OCI-LY3 (cell line): ENCODE results near the gene C2orf72.

ENCODE experiments used
- H2AFZ ChIP-seq: fragments of 200-600, 300-600 bp; shearing (Covaris generic); 2 replicates; pipeline ENCODE4 v1.6.0; 2014; ENCODE audit warnings: antibody characterized with exemption, low read depth, low read length
- H3K27ac ChIP-seq: fragments of 200-600, 300-600 bp; sonication (generic); 2 replicates; pipeline ENCODE4 v1.5.1; 2014; ENCODE audit warnings: mild to moderate bottlenecking, low read length, moderate library complexity, mixed read lengths
- H3K27me3 ChIP-seq: fragments of 200-600, 300-600 bp; sonication (generic); 2 replicates; pipeline ENCODE4 v1.6.1; 2014; ENCODE audit warnings: low read depth, low read length, mixed read lengths
- H3K36me3 ChIP-seq: fragments of 200-600, 300-600 bp; sonication (generic); replicated peaks from 2 replicates; pipeline ENCODE3; 2014; ENCODE audit warnings: low read depth, low read length, mixed read lengths
- H3K4me1 ChIP-seq: fragments of 300-600, 200-600 bp; sonication (generic); 2 replicates; pipeline ENCODE4 v1.6.1; 2014; ENCODE audit warnings: low read length, mixed read lengths
- H3K4me2 ChIP-seq: fragments of 200-600, 300-600 bp; sonication (generic); 2 replicates; pipeline ENCODE4 v1.6.1; 2014; ENCODE audit warnings: low read length, mixed read lengths
- H3K4me3 ChIP-seq: fragments of 300-600, 200-600 bp; sonication (generic); 2 replicates; pipeline ENCODE4 v1.5.1; 2014; ENCODE audit warnings: antibody characterized with exemption, mild to moderate bottlenecking, low read length, moderate library complexity
- H3K79me2 ChIP-seq: fragments of 300-600, 200-600 bp; shearing (Covaris generic); 2 replicates; pipeline ENCODE4 v1.6.1; 2014; ENCODE audit warnings: mild to moderate bottlenecking, low read length, mixed read lengths
- H3K9ac ChIP-seq: fragments of 300-600, 200-600 bp; shearing (Covaris generic); 2 replicates; pipeline ENCODE4 v1.6.0; 2014; ENCODE audit warnings: mild to moderate bottlenecking, low read length, moderate library complexity
- H3K9me3 ChIP-seq: fragments of 200-600, 300-600 bp; shearing (Covaris generic); 2 replicates; pipeline ENCODE4 v1.6.1; 2014; ENCODE audit warnings: low read length, mixed read lengths; ENCODE audit not compliant: insufficient read depth
- H4K20me1 ChIP-seq: fragments of 200-600, 300-600 bp; sonication (generic); 2 replicates; pipeline ENCODE4 v1.6.1; 2016; ENCODE audit warnings: low read length, mixed read lengths; ENCODE audit not compliant: insufficient read depth
- EZH2phosphoT487 ChIP-seq: fragments of 200-600 bp; shearing (Covaris generic); IDR thresholded peaks from 2 replicates; pipeline ENCODE4 v1.6.1; 2018; ENCODE audit warnings: antibody characterized with exemption, mixed run types, low read depth
- TF ChIP-seq, protein P1 (sequence below): fragments of 200-600, 300-600 bp; sonication (generic); IDR thresholded peaks from 2 replicates; pipeline ENCODE4 v1.5.1; 2014; ENCODE audit warnings: antibody characterized with exemption, low read length, low read depth

C2orf72 gene

GRCh38 chr2:230991598-230991997, 45.7 kb upstream of the C2orf72 start:
- Histone ChIP-seq H4K20me1 (no peaks in the 10 kb centered on the region), H3K9me3 (no peaks in the 10 kb centered on the region), H3K27ac (no peak overlapping the region), H2AFZ (no peak overlapping the region), H3K4me1 (peaks cover 4% of the 10 kb centered on the region), H3K9ac (no peak overlapping the region), H3K27me3 (no peaks in the 10 kb centered on the region), H3K4me3 (no peak overlapping the region), H3K36me3 (no peaks in the 10 kb centered on the region), H3K79me2 (no peaks in the 10 kb centered on the region), H3K4me2 (no peak overlapping the region)
- TF ChIP-seq, protein P1, sequence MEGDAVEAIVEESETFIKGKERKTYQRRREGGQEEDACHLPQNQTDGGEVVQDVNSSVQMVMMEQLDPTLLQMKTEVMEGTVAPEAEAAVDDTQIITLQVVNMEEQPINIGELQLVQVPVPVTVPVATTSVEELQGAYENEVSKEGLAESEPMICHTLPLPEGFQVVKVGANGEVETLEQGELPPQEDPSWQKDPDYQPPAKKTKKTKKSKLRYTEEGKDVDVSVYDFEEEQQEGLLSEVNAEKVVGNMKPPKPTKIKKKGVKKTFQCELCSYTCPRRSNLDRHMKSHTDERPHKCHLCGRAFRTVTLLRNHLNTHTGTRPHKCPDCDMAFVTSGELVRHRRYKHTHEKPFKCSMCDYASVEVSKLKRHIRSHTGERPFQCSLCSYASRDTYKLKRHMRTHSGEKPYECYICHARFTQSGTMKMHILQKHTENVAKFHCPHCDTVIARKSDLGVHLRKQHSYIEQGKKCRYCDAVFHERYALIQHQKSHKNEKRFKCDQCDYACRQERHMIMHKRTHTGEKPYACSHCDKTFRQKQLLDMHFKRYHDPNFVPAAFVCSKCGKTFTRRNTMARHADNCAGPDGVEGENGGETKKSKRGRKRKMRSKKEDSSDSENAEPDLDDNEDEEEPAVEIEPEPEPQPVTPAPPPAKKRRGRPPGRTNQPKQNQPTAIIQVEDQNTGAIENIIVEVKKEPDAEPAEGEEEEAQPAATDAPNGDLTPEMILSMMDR = no peak
- TF ChIP-seq EZH2phosphoT487 = no peak

GRCh38 chr2:230995821-230996220, 41.5 kb upstream of the C2orf72 start, which contains the start of gene SPATA3:
Gene SPATA3, plus strand, starts transcription at chr2:230996121. Its CDS starts 113 bp downstream, at chr2:230996234.
- TF ChIP-seq, protein P1 = no peak
- TF ChIP-seq EZH2phosphoT487 = no peak
- no peak within 1 kb of the TSS for H3K4me2 ChIP-seq
- 0 out of 2 replicates have a peak, but pooled peaks cover 9% of the 10 kb centered on the region for H3K27me3 ChIP-seq

GRCh38 chr2:230996661-230997060, 40.7 kb upstream of the C2orf72 start:
- H3K27ac ChIP-seq = no peak overlapping the region
- H3K9me3 ChIP-seq = no peaks in the 10 kb centered on the region
- no peak overlapping the region for H3K4me2 ChIP-seq
- no peaks in the 10 kb centered on the region for H3K79me2 ChIP-seq
- no peak for TF ChIP-seq EZH2phosphoT487
- TF ChIP-seq, protein P1 = no peak
- H3K27me3 ChIP-seq = 0 out of 2 replicates have a peak, but pooled peaks cover 9% of the 10 kb centered on the region
- H3K9ac ChIP-seq = no peak overlapping the region
- H2AFZ ChIP-seq = no peak overlapping the region
- no peaks in the 10 kb centered on the region for H3K36me3 ChIP-seq
- H3K4me1 ChIP-seq = no peaks in the 10 kb centered on the region
- no peaks in the 10 kb centered on the region for H4K20me1 ChIP-seq
- H3K4me3 ChIP-seq = no peak overlapping the region

More at GRCh38 chr2:230995821-230996220, 41.5 kb upstream of the C2orf72 start, which contains the start of gene SPATA3:
- Histone ChIP-seq H3K9ac (no peak within 1 kb of the TSS), H3K4me1 (no peaks in the 10 kb centered on the region), H3K4me3 (no peak within 1 kb of the TSS), H3K27ac (no peak within 1 kb of the TSS), H4K20me1 (no peaks in the 10 kb centered on the region), H3K79me2 (no peaks in the 10 kb centered on the region), H3K9me3 (no peaks in the 10 kb centered on the region), H3K36me3 (no peaks in the 10 kb centered on the region), H2AFZ (no peak within 1 kb of the TSS)

DNA sequence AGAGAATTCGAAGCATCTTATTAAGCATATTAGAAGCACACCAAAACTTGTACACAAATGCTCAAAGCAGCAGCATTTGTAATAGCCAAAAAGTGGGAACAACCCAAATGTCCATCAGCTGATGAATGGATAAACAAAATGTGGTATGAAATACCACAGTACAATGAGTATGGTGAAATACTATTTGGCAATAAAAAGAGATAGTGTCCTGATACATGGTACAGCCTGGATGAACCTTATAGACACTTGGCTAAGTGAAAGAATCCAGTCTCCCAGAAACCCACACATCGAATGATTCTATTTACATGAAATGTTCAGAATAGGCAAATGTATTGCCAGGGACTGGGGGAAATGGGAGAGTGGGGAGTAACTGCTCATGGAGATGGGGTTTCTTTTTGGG, 38.4 kb upstream of the C2orf72 start:
- no peak for TF ChIP-seq EZH2phosphoT487
- TF ChIP-seq, protein P1 = no peak
- H3K79me2 ChIP-seq = no peaks in the 10 kb centered on the region
- H3K36me3 ChIP-seq = no peaks in the 10 kb centered on the region
- no peaks in the 10 kb centered on the region for H3K9me3 ChIP-seq
- H3K27me3 ChIP-seq = peaks cover 9% of the 10 kb centered on the region; the same call in 1 of the 2 replicates
- no peak overlapping the region for H3K4me3 ChIP-seq
- H4K20me1 ChIP-seq = no peaks in the 10 kb centered on the region
- H3K9ac ChIP-seq = no peak overlapping the region
- no peak overlapping the region for H2AFZ ChIP-seq
- no peaks in the 10 kb centered on the region for H3K4me1 ChIP-seq
- H3K27ac ChIP-seq = no peak overlapping the region
- H3K4me2 ChIP-seq = no peak overlapping the region
